GM10847 (cell line): ENCODE measurements around the gene OR5AL1.

ENCODE experiments used
- POLR2A ChIP-seq: IDR thresholded peaks from 2 replicates; pipeline ENCODE4 v1.6.1; 2011; ENCODE audit not compliant: insufficient read length; ENCODE audit errors: extremely low read depth

OR5AL1 gene

DNA sequence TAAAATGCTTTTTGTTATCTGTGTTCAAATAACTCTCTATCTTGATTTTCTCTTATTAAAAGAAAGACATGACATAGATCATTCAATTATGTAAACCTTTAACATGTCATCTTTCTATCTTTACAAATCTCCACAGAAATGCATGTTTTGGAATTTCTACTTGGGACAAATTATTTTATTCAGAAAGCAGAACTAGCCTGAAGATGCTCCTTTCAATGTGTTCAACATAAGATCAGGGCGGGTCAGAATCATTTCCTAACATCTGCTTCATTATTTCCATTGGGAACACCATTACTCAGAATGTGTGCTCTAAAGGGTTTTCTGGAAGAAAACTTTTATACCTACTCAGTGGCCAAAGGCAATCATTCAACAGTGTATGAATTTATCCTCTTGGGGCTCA, at the start of gene OR5AL1:
TSS of gene OR5AL1 (plus strand) at position 301 of the 400 bp plus-strand sequence.
- no peak for TF ChIP-seq POLR2A

DNA sequence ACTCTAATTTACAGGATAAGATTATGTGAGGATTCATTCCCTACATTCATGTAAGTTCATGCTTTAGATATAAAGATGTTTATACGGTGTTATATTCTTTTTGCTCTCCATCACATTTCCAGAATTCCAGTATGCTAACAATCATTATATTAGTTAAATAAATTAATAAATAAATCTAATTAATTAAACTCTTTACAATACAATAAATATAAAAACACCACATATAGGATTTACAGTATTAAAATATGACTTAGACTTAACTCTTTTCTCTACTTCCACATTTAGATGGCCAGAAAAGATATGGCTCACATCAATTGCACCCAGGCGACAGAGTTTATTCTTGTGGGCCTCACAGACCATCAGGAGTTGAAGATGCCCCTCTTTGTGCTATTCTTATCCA, 37.2 kb upstream of the OR5AL1 start, which contains the start of gene OR8U1:
TSS of gene OR8U1 (plus strand) at position 301 of the 400 bp plus-strand sequence. CDS start at position 301, 0 bp downstream.
- no peak for TF ChIP-seq POLR2A

DNA sequence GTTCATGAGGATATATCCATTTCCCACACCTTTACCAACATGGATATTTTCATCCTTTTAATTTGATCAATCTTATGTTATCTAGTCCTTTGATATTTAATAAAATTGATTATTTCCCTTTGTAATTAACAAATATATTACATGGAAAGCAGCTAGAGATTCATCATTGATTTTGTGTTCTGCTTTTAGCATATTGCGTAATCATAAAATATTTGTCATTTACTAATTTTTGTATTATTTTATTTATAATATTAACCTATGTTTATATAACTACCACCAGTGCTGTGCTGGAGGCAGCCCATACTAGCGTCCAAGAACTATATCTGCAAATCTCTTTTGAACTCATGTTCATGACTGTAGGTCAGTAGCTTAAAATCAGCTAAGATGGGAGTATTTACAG, 32.4 kb upstream of the OR5AL1 start:
- TF ChIP-seq POLR2A, result no peak

DNA sequence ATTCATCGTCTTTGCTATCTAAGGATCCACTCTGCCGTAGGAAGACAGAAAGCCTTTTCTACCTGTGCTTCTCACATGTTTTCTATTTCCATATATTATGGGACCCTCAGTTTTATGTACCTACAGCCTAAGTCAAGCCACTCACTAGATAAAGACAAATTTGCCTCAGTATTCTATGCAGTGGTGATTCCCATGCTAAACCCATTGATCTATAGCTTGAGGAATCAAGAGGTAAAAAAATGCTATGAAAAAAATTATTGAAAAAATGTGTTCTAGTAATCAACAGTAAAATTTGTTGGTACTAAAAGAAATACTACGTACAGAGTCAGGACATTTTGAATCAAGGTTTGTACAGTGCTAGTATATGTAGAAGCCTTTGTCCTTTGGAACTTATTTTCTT, 18.1 kb upstream of the OR5AL1 start:
- TF ChIP-seq POLR2A, result no peak

GRCh38 chr11:56396047-56396446, 16.4 kb upstream of the OR5AL1 start:
- no peak for TF ChIP-seq POLR2A

DNA sequence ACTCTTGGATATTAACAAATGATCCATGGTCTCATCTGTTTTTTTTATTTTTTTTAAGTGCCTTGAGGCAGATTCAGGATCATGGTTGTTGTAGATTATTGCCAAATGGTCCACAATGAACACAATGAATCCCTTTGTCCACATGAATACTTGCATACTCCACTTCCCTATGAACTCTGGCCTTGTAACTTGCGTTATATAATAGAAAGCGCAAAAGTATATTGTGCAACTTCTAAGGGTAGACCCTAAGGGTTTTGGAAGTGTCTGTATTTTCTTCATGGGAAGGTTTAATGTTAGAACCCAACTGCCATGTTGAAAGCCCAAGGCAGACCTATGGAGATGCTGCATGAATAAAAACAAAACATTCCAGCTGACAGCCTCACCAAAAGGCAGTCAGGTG, 8.1 kb upstream of the OR5AL1 start:
- no peak for TF ChIP-seq POLR2A

GRCh38 chr11:56410801-56411200, 1.7 kb upstream of the OR5AL1 start:
- TF ChIP-seq POLR2A, result no peak

- no peak for TF ChIP-seq POLR2A
Measured at GRCh38 chr11:56453521-56453920, 41.0 kb downstream of the OR5AL1 start.

- no peak for TF ChIP-seq POLR2A
Measured at GRCh38 chr11:56457076-56457475, 44.6 kb downstream of the OR5AL1 start.
